ENCODE data around the gene BCAR3.

Gene BCAR3

GRCh38 chr1:93532780-93533378, 148.8 kb downstream of the BCAR3 start:
- DNase-seq: no peak

- DNase-seq: no peak
These were observed 150.4 kb downstream of the BCAR3 start for GRCh38 chr1:93531193-93531592.

DNA sequence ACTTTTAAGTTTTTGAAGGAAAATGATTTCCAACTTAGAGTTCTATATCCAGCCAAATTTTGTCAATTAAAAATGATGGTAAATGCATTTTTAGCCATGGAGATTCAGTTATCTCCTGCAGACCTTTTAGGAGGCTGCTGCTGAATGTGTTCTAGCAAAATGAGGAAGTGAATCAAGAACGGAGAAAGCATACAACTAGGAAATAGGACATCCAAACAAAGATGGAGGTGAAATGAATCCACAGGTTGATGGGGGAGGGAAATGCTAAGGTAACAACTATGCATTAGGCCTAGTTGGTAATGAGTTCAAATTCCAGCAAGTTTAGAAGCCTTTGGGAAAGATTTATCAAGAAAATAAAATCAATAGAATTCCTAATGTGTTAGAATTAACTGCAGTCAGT, 153.2 kb downstream of the BCAR3 start:
- DNase-seq: no peak

- DNase-seq: no peak
These were observed 155.2 kb downstream of the BCAR3 start for GRCh38 chr1:93526431-93526830.

- no peak for DNase-seq
These were observed 156.2 kb downstream of the BCAR3 start for GRCh38 chr1:93525431-93525830.

DNA sequence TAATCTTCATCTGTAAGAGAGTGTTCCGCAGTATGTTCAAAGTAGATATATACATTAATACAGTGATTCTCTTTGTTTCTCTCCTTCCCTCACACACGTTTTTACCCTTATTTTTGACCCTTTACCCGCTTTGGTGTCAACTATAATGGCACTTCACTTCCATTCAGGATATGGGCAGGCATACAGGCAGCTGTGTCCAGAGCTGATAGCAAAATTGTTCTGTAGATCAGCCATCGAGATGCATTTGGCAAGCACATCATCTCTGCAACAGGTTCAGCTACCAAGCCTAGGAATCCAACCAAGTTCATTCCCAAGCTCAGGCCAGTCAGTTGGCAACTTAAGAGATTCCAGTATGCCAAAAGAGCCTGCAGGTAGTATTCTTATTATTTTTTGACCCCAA, 158.9 kb downstream of the BCAR3 start:
- DNase-seq: no peak

GRCh38 chr1:93521618-93522017, 160.0 kb downstream of the BCAR3 start:
- DNase-seq: no peak

DNA sequence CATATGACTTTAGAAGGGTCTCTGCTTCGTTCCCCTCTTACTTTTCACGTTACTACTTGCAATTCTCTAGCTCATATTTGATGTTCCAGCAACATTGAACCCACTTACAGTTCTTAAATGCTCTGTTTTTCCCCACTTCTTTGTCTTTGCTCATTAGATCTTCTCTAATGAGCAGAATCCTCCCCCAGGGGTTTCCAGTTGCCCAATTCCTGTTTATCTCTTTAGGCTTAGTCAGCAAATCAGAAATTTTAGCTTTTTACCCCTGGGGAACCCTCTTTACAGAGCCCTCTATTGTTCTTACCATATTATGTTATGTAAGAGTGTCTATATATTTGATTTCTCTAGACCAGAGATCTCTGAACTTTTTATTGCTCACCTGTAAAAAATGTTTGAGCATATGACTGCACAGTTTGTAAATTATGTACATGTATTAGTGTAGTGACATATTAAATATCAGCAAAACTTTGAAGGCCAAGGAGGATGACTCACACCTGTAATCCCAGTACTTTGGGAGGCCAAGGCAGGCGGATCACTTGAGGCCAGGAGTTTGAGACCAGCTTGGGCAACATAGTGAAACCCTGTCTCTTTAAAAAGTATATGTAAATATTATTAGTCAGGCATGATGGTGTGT, 162.3 kb downstream of the BCAR3 start:
- DNase-seq: no peak

- no peak for DNase-seq
These were observed 163.1 kb downstream of the BCAR3 start for GRCh38 chr1:93518516-93518915.

- no peak for DNase-seq
These were observed 165.5 kb downstream of the BCAR3 start for GRCh38 chr1:93516164-93516563.

All from NCI-H1092 treated with DMSO at 0.1 percent for 48 hours (cell line).